HepG2 (cell line): ENCODE measurements around the gene CYP26A1.

Experiments used
- CREB3 ChIP-seq: sonication (generic); formaldehyde crosslinking; IDR thresholded peaks from 2 replicates; pipeline ENCODE4 v1.5.0; 2020; ENCODE audit warnings: missing genetic modification reagents
- CTCF ChIP-seq: sonication (generic); formaldehyde crosslinking; IDR thresholded peaks from 2 replicates; pipeline ENCODE4 v1.5.0; 2020; ENCODE audit warnings: mild to moderate bottlenecking, missing genetic modification reagents, moderate library complexity
- FOSL2 ChIP-seq: sonication (generic); formaldehyde crosslinking; IDR thresholded peaks from 2 replicates; pipeline ENCODE4 v1.4.0; 2020; ENCODE audit warnings: missing genetic modification reagents
- NAIF1 ChIP-seq: sonication (generic); formaldehyde crosslinking; IDR thresholded peaks from 2 replicates; pipeline ENCODE4 v1.5.0; 2020; ENCODE audit warnings: mild to moderate bottlenecking, missing genetic modification reagents, borderline replicate concordance
- POLR2AphosphoS5 ChIP-seq: IDR thresholded peaks from 2 replicates; pipeline ENCODE4 v1.6.1; 2012; ENCODE audit warnings: low read depth, low read length
- XRCC5 ChIP-seq: fragments of 200-400 bp; formaldehyde crosslinking; optimal IDR thresholded peaks from 2 replicates; pipeline ENCODE3; 2017; ENCODE audit warnings: mild to moderate bottlenecking, low read length
- ZZZ3 ChIP-seq: sonication (generic); formaldehyde crosslinking; IDR thresholded peaks from 2 replicates; pipeline ENCODE4 v1.4.0; 2020; ENCODE audit warnings: missing genetic modification reagents, mild to moderate bottlenecking, borderline replicate concordance
- TF ChIP-seq, protein P1 (sequence below): IDR thresholded peaks from 2 replicates; pipeline ENCODE4 v1.6.1; 2016; ENCODE audit warnings: low read depth, borderline replicate concordance
- TF ChIP-seq, protein P2 (sequence below): conservative IDR thresholded peaks from 2 replicates; pipeline ENCODE4 v1.6.1; 2018; ENCODE audit warnings: missing genetic modification reagents

DNA sequence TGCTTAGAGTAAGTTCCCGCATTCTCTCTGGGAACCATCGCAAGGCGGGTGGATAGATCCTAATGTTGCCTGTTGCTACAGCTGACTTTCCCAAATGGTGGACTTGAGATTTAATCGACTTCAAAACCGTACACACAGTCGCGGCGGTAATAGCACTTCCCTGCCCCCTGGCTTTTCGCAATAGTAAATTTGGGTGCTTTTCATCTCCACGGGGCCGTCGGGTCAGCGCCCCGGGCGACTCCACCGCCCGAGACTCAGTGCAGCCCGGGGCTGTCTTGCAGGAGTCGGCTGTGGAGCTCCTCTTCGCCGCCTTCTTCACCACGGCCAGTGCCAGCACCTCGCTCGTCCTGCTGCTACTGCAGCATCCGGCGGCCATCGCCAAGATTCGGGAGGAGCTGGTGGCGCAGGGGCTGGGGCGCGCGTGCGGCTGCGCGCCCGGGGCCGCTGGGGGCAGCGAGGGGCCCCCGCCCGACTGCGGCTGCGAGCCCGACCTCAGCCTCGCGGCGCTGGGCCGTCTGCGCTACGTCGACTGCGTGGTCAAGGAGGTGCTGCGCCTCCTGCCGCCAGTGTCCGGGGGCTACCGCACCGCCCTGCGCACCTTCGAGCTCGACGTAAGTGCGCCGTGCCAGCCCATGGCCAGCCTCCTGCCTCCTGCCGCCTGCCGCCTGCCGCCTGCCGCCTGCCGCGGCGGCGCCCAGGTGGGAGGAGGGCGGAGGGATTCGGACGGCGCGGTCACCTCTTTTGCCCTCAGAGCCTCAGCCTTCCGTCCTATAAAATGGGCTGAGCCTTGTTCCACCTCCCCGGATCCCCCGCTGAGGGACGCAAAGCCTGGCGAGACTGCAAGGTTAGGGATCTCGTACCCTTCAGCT lies 7.8 kb upstream of the CYP26A1 start:
- TF ChIP-seq CTCF (no peak; the same call in 1 of the 2 replicates), POLR2AphosphoS5 (no peak), CREB3 (CRISPR knock-in tag) (no peak), FOSL2 (no peak), ZZZ3 (CRISPR knock-in tag) (no peak), NAIF1 (CRISPR knock-in tag) (no peak), XRCC5 (no peak)
- TF ChIP-seq, protein P1, sequence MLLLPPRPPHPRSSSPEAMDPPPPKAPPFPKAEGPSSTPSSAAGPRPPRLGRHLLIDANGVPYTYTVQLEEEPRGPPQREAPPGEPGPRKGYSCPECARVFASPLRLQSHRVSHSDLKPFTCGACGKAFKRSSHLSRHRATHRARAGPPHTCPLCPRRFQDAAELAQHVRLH (CRISPR knock-in tag): no peak
- TF ChIP-seq, protein P2, sequence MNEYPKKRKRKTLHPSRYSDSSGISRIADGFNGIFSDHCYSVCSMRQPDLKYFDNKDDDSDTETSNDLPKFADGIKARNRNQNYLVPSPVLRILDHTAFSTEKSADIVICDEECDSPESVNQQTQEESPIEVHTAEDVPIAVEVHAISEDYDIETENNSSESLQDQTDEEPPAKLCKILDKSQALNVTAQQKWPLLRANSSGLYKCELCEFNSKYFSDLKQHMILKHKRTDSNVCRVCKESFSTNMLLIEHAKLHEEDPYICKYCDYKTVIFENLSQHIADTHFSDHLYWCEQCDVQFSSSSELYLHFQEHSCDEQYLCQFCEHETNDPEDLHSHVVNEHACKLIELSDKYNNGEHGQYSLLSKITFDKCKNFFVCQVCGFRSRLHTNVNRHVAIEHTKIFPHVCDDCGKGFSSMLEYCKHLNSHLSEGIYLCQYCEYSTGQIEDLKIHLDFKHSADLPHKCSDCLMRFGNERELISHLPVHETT (CRISPR knock-in tag): no peak
